Heart left ventricle (tissue), 16 donors: ENCODE results near the gene CBX1. TPM values are rescaled to one million over a fixed set of nuclear protein-coding genes. Genes with fewer than 3 reads are reported as not detected.

ENCODE experiments used
- ATAC-seq, 4 donors: fragments of 200-7000 bp; cut with Tn5 transposase; one replicate each; pipeline ENCODE4 v1.9.1; 2020 to 2022; ENCODE audit warnings: moderate library complexity in 4 of 4, mild to moderate bottlenecking in 3 of 4, moderate number of reproducible peaks in 1 of 4
- DNase-seq, 5 donors: peaks; one replicate each; pipeline ENCODE4 v3.0.0-alpha.2; 2020
- H3K27ac ChIP-seq, 12 donors: fragments of 200-600 bp; sonication (generic) in 4 of 12; one replicate each; pipeline versions ENCODE4 v1.5.0 to v1.8.0; 2016 to 2022; ENCODE audit warnings: mild to moderate bottlenecking in 2 of 12
- H3K27me3 ChIP-seq, 9 donors: fragments of 200-600 bp; sonication (generic) in 2 of 9; one replicate each; pipeline versions ENCODE4 v1.5.1 to v1.8.0; 2016 to 2022; ENCODE audit warnings: mild to moderate bottlenecking in 3 of 9
- H3K36me3 ChIP-seq, 9 donors: fragments of 200-600 bp; sonication (generic) in 2 of 9; one replicate each; pipeline versions ENCODE4 v1.5.0 to v1.8.0; 2018 to 2022; ENCODE audit warnings: mild to moderate bottlenecking in 2 of 9
- H3K4me1 ChIP-seq, 12 donors: fragments of 200-600 bp; sonication (generic) in 4 of 12; one replicate each; pipeline versions ENCODE4 v1.5.0 to v1.8.0; 2016 to 2022; ENCODE audit warnings: mild to moderate bottlenecking in 3 of 12
- H3K4me3 ChIP-seq, 12 donors: fragments of 200-600 bp; sonication (generic) in 4 of 12; one replicate each; pipeline versions ENCODE4 v1.5.0 to v1.8.0; 2017 to 2022; ENCODE audit warnings: mild to moderate bottlenecking in 9 of 12, moderate library complexity in 4 of 12
- H3K9me3 ChIP-seq, 12 donors: fragments of 200-600 bp; sonication (generic) in 4 of 12; one replicate each; pipeline versions ENCODE4 v1.5.0 to v1.8.0; 2016 to 2022; ENCODE audit warnings: mild to moderate bottlenecking in 1 of 12
- POLR2A ChIP-seq, 2 donors: fragments of 450-650 bp; IDR thresholded peaks; one replicate each; pipeline ENCODE4 v1.6.1; 2017; ENCODE audit warnings: antibody characterized with exemption in 2 of 2, mild to moderate bottlenecking in 2 of 2, moderate library complexity in 2 of 2
- WGBS, 4 donors: extraction: QIAGEN DNeasy Blood & Tissue Kit in 2 of 4; methylation state at CpG; one replicate each; pipeline versions ENCODE4 v1.1.5 to v1.1.7; 2013 to 2018; 5-methylcytosine and 5-hydroxymethylcytosine counted together
- intact Hi-C, 10 donors: fragments of 100-400 bp; cut with DNase I; formaldehyde crosslinking; loops; one replicate each; pipeline versions ENCODE4 v1.11.1 to v1.14.2; 2022
- polyA plus RNA-seq, 2 donors: library from polyadenylated mRNA; stranded (reverse); fragments of 200-250 nt; gene quantifications; one replicate each; pipeline ENCODE4 v1.2.3, GENCODE V29; 2013
- total RNA-seq, 9 donors: library from RNA; depleted of rRNA in 2 of 9; stranded (reverse); fragments of >200 nt in 2 of 9; fragmentation: NEBNext Ultra II Directional in 3 of 9; extraction: Animal tissue kit (Norgen Biotek cat#: 25700) in 3 of 9; gene quantifications; one replicate each; pipeline versions ENCODE4 v1.1.0 to v1.2.4, GENCODE V29; 2016 to 2023
- TF ChIP-seq, protein P1 (sequence below), 12 donors: fragments of 200-600 bp; sonication (generic) in 4 of 12; IDR thresholded peaks; one replicate each; pipeline versions ENCODE4 v1.5.0 to v1.8.0; 2018 to 2022; ENCODE audit warnings: antibody characterized with exemption in 12 of 12, mild to moderate bottlenecking in 5 of 12
- donor health status: ischemic (EF 13 %, LVEDD 7.1; RV severe dilation, severe dysfunction).
- donor health status: healthy with polysubstance abuse.
- donor health status: DM: no; HTN: yes; CAD: no.
- donor health status: DM: no; HTN: no; CAD: no.
- donor health status: ischemic (EF 25% LVEDD 6.9; RV normal size, moderate dysfunction).
- donor health status: ischemic (EF 25% LVEDD 5.7; RV mildly dilated, moderate dysfunction).
- donor health status: healthy.
- donor health status: DM: yes; HTN: yes; CAD: no.
- donor health status: ischemic (EF 35%, LVEDD 5.7; RV mildly dilated, moderate dysfunction).
- donor health status: nonischemic (EF 11% LVEDD 7.7; RV severe dilation, severe dysfunction).
- donor health status: DM: yes; HTN: yes; CAD: no.
- donor health status: PGD.
- donor health status: ischemic (EF 29% LVEDD 5.4; RV normal size, mild dysfunction).
- donor health status: nonischemic (EF 23%, LVEDD 6.1; RV moderate dilation, normal function).

The CBX1 gene
- total and polyA plus RNA-seq, 11 donors, result 24.6 to 51.7 (median 37.9) TPM

DNA sequence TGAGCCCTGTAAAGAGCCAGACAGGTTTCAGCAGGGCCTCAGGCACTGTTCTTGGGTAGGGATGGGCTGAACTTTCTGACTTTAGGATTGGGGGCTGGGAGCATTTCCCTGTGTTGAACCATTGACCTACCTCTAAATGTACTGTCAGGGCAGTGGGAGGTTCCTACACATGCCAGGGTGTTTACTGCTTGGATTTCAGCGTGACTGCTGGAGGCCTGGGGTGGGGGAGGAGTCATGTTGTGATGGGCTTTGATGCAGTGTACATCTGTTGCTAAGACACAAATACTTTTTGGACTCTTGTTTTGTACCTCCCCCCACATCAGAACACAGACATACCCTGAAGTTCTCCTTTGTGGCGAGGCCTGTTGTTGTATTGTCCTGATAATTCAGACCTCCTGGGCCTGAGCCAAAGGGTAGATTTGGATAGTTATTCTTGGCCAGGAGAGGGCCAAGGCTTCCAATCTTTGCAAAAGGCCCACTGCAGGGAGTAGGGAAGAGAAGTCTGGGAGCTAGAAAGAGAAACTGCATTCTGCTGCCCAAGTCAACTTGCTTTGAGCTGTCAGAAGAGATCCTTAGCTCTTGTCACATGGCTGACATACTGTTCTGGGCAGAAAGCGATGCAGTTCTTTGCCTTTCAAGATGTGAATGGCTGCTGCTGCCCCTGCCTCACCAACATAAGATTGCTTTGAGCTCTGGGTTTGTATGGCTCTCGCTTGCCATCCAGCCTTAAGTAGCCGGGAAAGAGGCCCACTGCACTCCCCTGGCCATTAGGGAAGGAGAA is 49.4 kb downstream of the CBX1 start:
- WGBS, 4 donors, result 16 to 23% (median 17%) methylated on average over 5 of the region's 5 CpGs
- intact Hi-C loops, result loop anchor here in 1 of 10 donors (2.0 kb wide), 1 partner anchor 15 kb away; the partner anchor contains the start of gene COPZ2

DNA sequence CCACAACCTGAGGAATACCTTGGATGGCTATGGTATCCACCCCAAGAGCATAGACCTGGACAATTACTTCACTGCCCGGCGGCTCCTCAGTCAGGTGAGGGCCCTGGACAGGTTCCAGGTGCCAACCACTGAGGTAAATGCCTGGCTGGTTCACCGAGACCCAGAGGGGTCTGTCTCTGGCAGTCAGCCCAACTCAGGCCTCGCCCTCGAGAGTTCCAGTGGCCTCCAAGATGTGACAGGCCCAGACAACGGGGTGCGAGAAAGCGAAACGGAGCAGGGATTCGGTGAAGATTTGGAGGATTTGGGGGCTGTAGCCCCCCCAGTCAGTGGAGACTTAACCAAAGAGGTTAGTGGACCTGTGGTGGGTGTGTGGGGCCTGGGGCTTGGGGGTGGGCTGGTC is 50.0 kb downstream of the CBX1 start:
- TF ChIP-seq, protein P1, sequence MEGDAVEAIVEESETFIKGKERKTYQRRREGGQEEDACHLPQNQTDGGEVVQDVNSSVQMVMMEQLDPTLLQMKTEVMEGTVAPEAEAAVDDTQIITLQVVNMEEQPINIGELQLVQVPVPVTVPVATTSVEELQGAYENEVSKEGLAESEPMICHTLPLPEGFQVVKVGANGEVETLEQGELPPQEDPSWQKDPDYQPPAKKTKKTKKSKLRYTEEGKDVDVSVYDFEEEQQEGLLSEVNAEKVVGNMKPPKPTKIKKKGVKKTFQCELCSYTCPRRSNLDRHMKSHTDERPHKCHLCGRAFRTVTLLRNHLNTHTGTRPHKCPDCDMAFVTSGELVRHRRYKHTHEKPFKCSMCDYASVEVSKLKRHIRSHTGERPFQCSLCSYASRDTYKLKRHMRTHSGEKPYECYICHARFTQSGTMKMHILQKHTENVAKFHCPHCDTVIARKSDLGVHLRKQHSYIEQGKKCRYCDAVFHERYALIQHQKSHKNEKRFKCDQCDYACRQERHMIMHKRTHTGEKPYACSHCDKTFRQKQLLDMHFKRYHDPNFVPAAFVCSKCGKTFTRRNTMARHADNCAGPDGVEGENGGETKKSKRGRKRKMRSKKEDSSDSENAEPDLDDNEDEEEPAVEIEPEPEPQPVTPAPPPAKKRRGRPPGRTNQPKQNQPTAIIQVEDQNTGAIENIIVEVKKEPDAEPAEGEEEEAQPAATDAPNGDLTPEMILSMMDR (IDR thresholded peaks at IDR 0.05), result no peak
- no peak for TF ChIP-seq POLR2A (IDR thresholded peaks at IDR 0.05)
- DNase-seq (peak in 1 of 5 donors; percentile 42), ATAC-seq (no peak)
- intact Hi-C loops, result loop anchor here in 1 of 10 donors (2.0 kb wide), 1 partner anchor 14 kb away; the partner anchor contains the start of gene COPZ2
- H3K27ac ChIP-seq, result peak overlapping the region; percentile 96 to 100 (median 99)
- peak overlapping the region; percentile 14 to 96 (median 86) for H3K4me3 ChIP-seq
- H3K36me3 ChIP-seq, result peaks cover 0 to 36% (median 18%) of the 10 kb centered on the region in 9 donors
- no peaks in the 10 kb centered on the region for H3K27me3 ChIP-seq
- no peaks in the 10 kb centered on the region for H3K9me3 ChIP-seq
- WGBS, 4 donors, result 39 to 67% (median 48%) methylated on average over 7 to 10 of the region's 10 CpGs
- peaks cover 12 to 82% (median 75%) of the 10 kb centered on the region in 12 donors for H3K4me1 ChIP-seq

More for the DNA sequence above, 49.4 kb downstream of the CBX1 start:
- Histone ChIP-seq H3K36me3 (peaks cover 0 to 42% (median 24%) of the 10 kb centered on the region in 9 donors), H3K9me3 (no peaks in the 10 kb centered on the region), H3K27ac (peak overlapping the region; percentile 96 to 100 (median 99)), H3K4me3 (peak overlapping the region; percentile 19 to 96 (median 86)), H3K4me1 (peaks cover 12 to 82% (median 72%) of the 10 kb centered on the region in 12 donors), H3K27me3 (no peaks in the 10 kb centered on the region)
- ATAC-seq (peak; percentile 2 to 35 (median 32)), DNase-seq (peak in 4 of 5 donors; percentile 72 to 88 (median 84))
- TF ChIP-seq, protein P1 (IDR thresholded peaks at IDR 0.05), result peak in 6 of 12 donors; percentile 11 to 44 (median 26)
- no peak for TF ChIP-seq POLR2A (IDR thresholded peaks at IDR 0.05)

DNA sequence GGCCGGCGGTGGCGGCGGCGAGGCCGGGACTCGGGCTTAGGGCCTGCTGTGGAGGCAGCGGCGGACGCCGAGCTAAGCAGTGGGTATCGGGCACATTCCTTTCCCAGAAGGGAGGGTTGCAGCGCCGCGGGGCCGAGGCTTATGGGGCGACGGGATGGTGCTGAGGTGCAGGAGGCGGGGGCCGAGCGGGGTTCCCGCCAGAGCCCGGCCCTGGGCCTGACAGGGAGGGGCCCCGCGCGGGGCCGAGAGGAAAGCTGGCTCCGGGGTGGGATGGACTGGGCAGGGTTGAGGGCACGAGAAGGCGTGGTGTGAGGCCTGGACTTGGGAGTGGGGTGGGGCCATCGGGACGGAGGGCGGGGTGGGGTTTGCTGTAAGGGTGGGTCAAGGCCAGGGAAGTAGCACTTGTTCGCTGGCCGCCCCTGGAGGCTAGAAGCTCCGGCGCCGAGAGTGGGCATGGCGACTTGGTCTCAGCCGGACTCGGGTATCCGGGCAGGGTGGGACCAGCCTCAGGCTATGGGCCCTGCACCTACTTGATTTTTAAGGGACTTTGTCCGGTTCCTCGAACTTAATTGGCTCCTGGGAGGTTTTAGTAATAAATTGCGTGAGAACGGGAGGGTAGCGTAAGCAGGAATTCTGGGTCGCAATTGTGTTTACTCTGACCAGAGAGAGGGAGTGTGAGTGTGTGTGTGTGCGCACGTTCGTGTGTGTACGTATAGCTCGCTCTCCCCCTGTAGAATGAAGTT is 52.7 kb downstream of the CBX1 start:
- DNase-seq (peak; percentile 93 to 97 (median 94)), ATAC-seq (peak; percentile 43 to 86 (median 70))
- Histone ChIP-seq H3K9me3 (no peaks in the 10 kb centered on the region), H3K27ac (peak overlapping the region; percentile 96 to 100 (median 99)), H3K27me3 (no peaks in the 10 kb centered on the region), H3K4me3 (peak overlapping the region; percentile 52 to 96 (median 86)), H3K4me1 (peaks cover 9 to 68% (median 55%) of the 10 kb centered on the region in 12 donors), H3K36me3 (peaks cover 0 to 20% (median 9%) of the 10 kb centered on the region in 9 donors)
- WGBS, 4 donors, result 0 to 1% (median 1%) methylated on average over 23 to 53 of the region's 53 CpGs
- intact Hi-C loops, result loop anchor here in 3 of 10 donors (1.0 kb wide), 2 partner anchors 22 to 23 kb away; no protein-coding TSS in a partner anchor
- TF ChIP-seq, protein P1 (IDR thresholded peaks at IDR 0.05), result no peak
- peak; percentile 75 to 92 for TF ChIP-seq POLR2A (IDR thresholded peaks at IDR 0.05)
